GM12872 (cell line): ENCODE data around the gene FAM216B.

Source experiments
- CTCF ChIP-seq: IDR thresholded peaks from 3 replicates; pipeline ENCODE4 v1.5.1; 2011; ENCODE audit warnings: low read depth, mild to moderate bottlenecking, low read length, moderate library complexity; ENCODE audit not compliant: insufficient read depth

Gene FAM216B

GRCh38 chr13:42758515-42758914 is 22.9 kb upstream of the FAM216B start:
- no peak for TF ChIP-seq CTCF

GRCh38 chr13:42760951-42761350 is 20.4 kb upstream of the FAM216B start:
- TF ChIP-seq CTCF = no peak

GRCh38 chr13:42762251-42762650 is 19.1 kb upstream of the FAM216B start:
- no peak for TF ChIP-seq CTCF

- no peak for TF ChIP-seq CTCF
Observed at GRCh38 chr13:42762917-42763316, 18.5 kb upstream of the FAM216B start.

- no peak for TF ChIP-seq CTCF
Observed at GRCh38 chr13:42766016-42766415, 15.4 kb upstream of the FAM216B start.

- TF ChIP-seq CTCF = no peak
Observed at GRCh38 chr13:42769650-42770049, 11.7 kb upstream of the FAM216B start.

- TF ChIP-seq CTCF = no peak
Observed at GRCh38 chr13:42777467-42777866, 3.9 kb upstream of the FAM216B start.

- no peak for TF ChIP-seq CTCF
Observed at GRCh38 chr13:42780044-42780443, 1.3 kb upstream of the FAM216B start.
